BJ (cell line): Measurements from ENCODE around the gene DPPA5. TPM values are rescaled to one million over a fixed set of nuclear protein-coding genes. Genes with fewer than 3 reads are reported as not detected.
"Not testable (repeated sequence)": the region's sequence is repeated elsewhere in the genome, so short reads cannot be mapped to it uniquely, and the experiment has no call there.

Experiments used
- CTCF ChIA-PET: fragments of 350-600 bp; formaldehyde crosslinking; extraction: SDS; loops from one replicate; lab custom pipeline; 2021; ENCODE audit warnings: antibody characterized with exemption, inconsistent platforms; lab: Yijun Ruan, JAX
- POLR2A ChIA-PET: fragments of 300-600 bp; sonication (Branson Sonifier 250); formaldehyde crosslinking; extraction: SDS; loops from one replicate; lab custom pipeline; 2021; ENCODE audit warnings: antibody characterized with exemption; lab: Charles Lee
- DNase-seq: peaks from one replicate; pipeline ENCODE4 v3.0.0-alpha.2; 2011; ENCODE audit warnings: low read depth
- H3K27me3 ChIP-seq: 2 replicates; pipeline ENCODE4 v1.6.0; 2011; ENCODE audit warnings: low read length; ENCODE audit not compliant: control insufficient read depth, insufficient read depth
- H3K36me3 ChIP-seq: 2 replicates; pipeline ENCODE4 v1.5.1; 2011; ENCODE audit warnings: low read length; ENCODE audit not compliant: control insufficient read depth, insufficient read depth
- H3K4me3 ChIP-seq: 2 replicates; pipeline ENCODE4 v1.5.1; 2011; ENCODE audit warnings: low read depth, mild to moderate bottlenecking, control low read depth, low read length
- CTCF ChIP-seq: IDR thresholded peaks from 2 replicates; pipeline ENCODE4 v1.5.1; 2011; ENCODE audit warnings: low read depth, mild to moderate bottlenecking, control low read depth, inconsistent platforms, low read length, moderate library complexity; ENCODE audit not compliant: insufficient read depth
- polyA plus RNA-seq: library from polyadenylated mRNA; depleted of rRNA; stranded (reverse); fragments of >200 nt; gene quantifications from 2 replicates; pipeline ENCODE4 v1.2.3, GENCODE V29; 2011; rRNA removed
- small RNA-seq: library from RNA; depleted of rRNA; stranded (forward); fragments of <200 nt; gene quantifications from one replicate; pipeline ENCODE3, GENCODE V24; 2012; ENCODE audit warnings: low replicate concordance, low read depth; ENCODE audit not compliant: insufficient read length

DPPA5 gene
- polyA plus RNA-seq, 1 experiment, result not detected

- Histone ChIP-seq H3K4me3 (peak overlapping the region; percentile 64), H3K36me3 (no peaks in the 10 kb centered on the region), H3K27me3 (no peaks in the 10 kb centered on the region)
- no peak for DNase-seq
- TF ChIP-seq CTCF, result peak; percentile 34
- ChIA-PET POLR2A (interaction anchor here (0.6 kb wide), 1 partner anchor 77 kb away, joined by 9 read pairs; no protein-coding TSS in a partner anchor), CTCF (interaction anchor here (0.6 to 6.8 kb wide), 7 partner anchors 9 to 226 kb away, joined by 3 to 27 read pairs (median 3); no protein-coding TSS in a partner anchor)
Measured at GRCh38 chr6:73308712-73309534, 45.2 kb downstream of the DPPA5 start.

- not testable (repeated sequence) for H3K4me3 ChIP-seq, H3K36me3 ChIP-seq, DNase-seq, H3K27me3 ChIP-seq
- CTCF ChIA-PET, result interaction anchor here (1.0 to 1.4 kb wide), 3 partner anchors 18 to 23 kb away, joined by 3 to 5 read pairs (median 3); no protein-coding TSS in a partner anchor
- POLR2A ChIA-PET, result interaction anchor here (0.6 kb wide), 1 partner anchor 18 kb away, joined by 3 read pairs; no protein-coding TSS in a partner anchor
Measured at GRCh38 chr6:73303773-73304172, 50.3 kb downstream of the DPPA5 start.

Small RNA genes within 50 kb of the gene (small RNA-seq; reads per million reads assigned to genes)
- gene RPL39P3, result not detected

Other genes starting within 250 kb of the DPPA5 start
- gene KHDC1L, start 128.8 kb downstream of the DPPA5 start, polyA plus RNA-seq, result 0.31 TPM in 1 of 2 replicates, not detected in the other
- 7.7 and 8.0 TPM in 2 replicates for gene KHDC1, start 91.1 kb downstream of the DPPA5 start, polyA plus RNA-seq
- not detected in 2 replicates for gene KHDC3L, start 8.4 kb upstream of the DPPA5 start, polyA plus RNA-seq
- not detected in 2 replicates for gene OOEP, start 15.6 kb upstream of the DPPA5 start, polyA plus RNA-seq
- gene DDX43, start 40.6 kb upstream of the DPPA5 start, polyA plus RNA-seq, result 0.13 and 0.34 TPM in 2 replicates
- gene CGAS, start 98.0 kb upstream of the DPPA5 start, polyA plus RNA-seq, result 1.5 and 2.5 TPM in 2 replicates
- 17.7 and 22.3 TPM in 2 replicates for gene MTO1, start 107.5 kb upstream of the DPPA5 start, polyA plus RNA-seq
- gene EEF1A1, start 166.8 kb upstream of the DPPA5 start, polyA plus RNA-seq, result 20,981 and 25,088 TPM in 2 replicates